GM23338 (cell line): ENCODE results near the gene ARAP1. TPM values are rescaled to one million over a fixed set of nuclear protein-coding genes. Genes with fewer than 3 reads are reported as not detected.

Source experiments
- ATAC-seq: fragments of 200-7000 bp; cut with Tn5 transposase; 3 replicates; pipeline ENCODE4 v1.9.1; 2020
- DNase-seq: peaks from one replicate; pipeline ENCODE4 v3.0.0-alpha.2; 2015; ENCODE audit warnings: low spot score
- H2AFZ ChIP-seq: fragments of 200-600 bp; sonication (generic); 2 replicates; pipeline ENCODE4 v1.8.0; 2016; ENCODE audit warnings: antibody characterized with exemption, mild to moderate bottlenecking, moderate library complexity
- H3F3A ChIP-seq: fragments of 200-600 bp; sonication (generic); replicated peaks from 2 replicates; pipeline ENCODE4 v1.8.0; 2017; ENCODE audit warnings: antibody characterized with exemption, mixed run types, low read depth
- H3K27ac ChIP-seq: fragments of 200-600 bp; sonication (generic); 2 replicates; pipeline ENCODE4 v1.6.1; 2016; ENCODE audit warnings: low read depth
- H3K27me3 ChIP-seq: fragments of 200-600 bp; sonication (generic); 2 replicates; pipeline ENCODE4 v1.8.0; 2016; ENCODE audit warnings: mild to moderate bottlenecking, mixed run types, moderate library complexity; ENCODE audit not compliant: insufficient read depth
- H3K36me3 ChIP-seq: fragments of 200-600 bp; sonication (generic); 2 replicates; pipeline ENCODE4 v1.8.0; 2016; ENCODE audit warnings: mild to moderate bottlenecking; ENCODE audit not compliant: insufficient read depth
- H3K4me1 ChIP-seq: fragments of 200-600 bp; sonication (generic); 2 replicates; pipeline ENCODE4 v1.8.0; 2016; ENCODE audit warnings: mild to moderate bottlenecking, moderate library complexity; ENCODE audit not compliant: insufficient read depth
- H3K4me2 ChIP-seq: fragments of 200-600 bp; sonication (generic); 2 replicates; pipeline ENCODE4 v1.7.1; 2017; ENCODE audit warnings: mixed run types
- H3K4me3 ChIP-seq: fragments of 200-600 bp; sonication (generic); 2 replicates; pipeline ENCODE4 v1.6.1; 2016; ENCODE audit warnings: mixed run types
- H3K79me2 ChIP-seq: fragments of 200-600 bp; sonication (generic); replicated peaks from 2 replicates; pipeline ENCODE4 v1.8.0; 2017; ENCODE audit warnings: mild to moderate bottlenecking; ENCODE audit not compliant: insufficient read depth
- H3K9me2 ChIP-seq: fragments of 200-600 bp; sonication (generic); 2 replicates; pipeline ENCODE4 v1.8.0; 2017; ENCODE audit not compliant: insufficient read depth
- H4K20me1 ChIP-seq: fragments of 200-600 bp; sonication (generic); replicated peaks from 2 replicates; pipeline ENCODE4 v1.8.0; 2017; ENCODE audit warnings: mild to moderate bottlenecking; ENCODE audit not compliant: insufficient read depth
- H3K27ac Mint-ChIP-seq: 2 replicates; pipeline ENCODE4 v1.8.0; 2020; ENCODE audit warnings: inconsistent platforms, mild to moderate bottlenecking, moderate library complexity, mixed read lengths
- H3K27me3 Mint-ChIP-seq: 3 replicates; pipeline ENCODE4 v1.8.0; 2022; ENCODE audit warnings: low read depth, mild to moderate bottlenecking, moderate library complexity, mixed read lengths, inconsistent platforms; ENCODE audit not compliant: insufficient read depth, poor library complexity
- H3K36me3 Mint-ChIP-seq: 3 replicates; pipeline ENCODE4 v1.8.0; 2021; ENCODE audit warnings: low read depth, mild to moderate bottlenecking, inconsistent platforms, moderate library complexity, mixed read lengths
- H3K4me1 Mint-ChIP-seq: 3 replicates; pipeline ENCODE4 v1.8.0; 2020; ENCODE audit warnings: mild to moderate bottlenecking, inconsistent platforms, mixed read lengths
- H3K4me3 Mint-ChIP-seq: 3 replicates; pipeline ENCODE4 v1.8.0; 2021; ENCODE audit warnings: moderate library complexity, mild to moderate bottlenecking, inconsistent platforms, mixed read lengths
- H3K9me3 Mint-ChIP-seq: 3 replicates; pipeline ENCODE4 v1.8.0; 2020; ENCODE audit warnings: moderate library complexity, mild to moderate bottlenecking, inconsistent platforms, mixed read lengths
- CREB1 ChIP-seq: fragments of 250-450 bp; sonication (Bioruptor Pico); IDR thresholded peaks from 2 replicates; pipeline ENCODE4 v1.5.0; 2020; ENCODE audit warnings: low read depth, mild to moderate bottlenecking, moderate library complexity
- CTCF ChIP-seq, 2 experiments: fragments of 200-600 bp in 1 of 2; sonication (generic) in 1 of 2; conservative IDR thresholded peaks; 2 replicates each; pipeline versions ENCODE4 v1.5.1 to v1.6.1; 2016 to 2017; ENCODE audit warnings: antibody characterized with exemption in 2 of 2, low read depth in 2 of 2, mild to moderate bottlenecking in 2 of 2, moderate library complexity in 1 of 2
- ETS1 ChIP-seq: IDR thresholded peaks from 2 replicates; pipeline ENCODE4 v1.6.1; 2016; ENCODE audit warnings: antibody characterized with exemption
- EZH2 ChIP-seq: fragments of 200-600 bp; sonication (generic); IDR thresholded peaks from one replicate; pipeline ENCODE4 v1.8.0; 2017; ENCODE audit warnings: antibody characterized with exemption, mild to moderate bottlenecking, low read depth; ENCODE audit not compliant: unreplicated experiment
- EZH2phosphoT487 ChIP-seq: fragments of 200-600 bp; sonication (generic); IDR thresholded peaks from one replicate; pipeline ENCODE4 v1.8.1; 2018; ENCODE audit warnings: antibody characterized with exemption; ENCODE audit not compliant: unreplicated experiment
- JUNB ChIP-seq: IDR thresholded peaks from one replicate; pipeline ENCODE4 v1.6.1; 2016; ENCODE audit warnings: antibody characterized with exemption; ENCODE audit not compliant: unreplicated experiment
- NANOG ChIP-seq: IDR thresholded peaks from 2 replicates; pipeline ENCODE4 v1.6.1; 2016; ENCODE audit warnings: antibody characterized with exemption, borderline replicate concordance
- POLR2AphosphoS5 ChIP-seq: IDR thresholded peaks from 2 replicates; pipeline ENCODE4 v1.6.1; 2016; ENCODE audit warnings: antibody characterized with exemption, low read depth
- REST ChIP-seq: IDR thresholded peaks from one replicate; pipeline ENCODE4 v1.6.1; 2018; ENCODE audit warnings: antibody characterized with exemption; ENCODE audit not compliant: unreplicated experiment
- STAT1 ChIP-seq: IDR thresholded peaks from one replicate; pipeline ENCODE4 v1.6.1; 2016; ENCODE audit warnings: antibody characterized with exemption; ENCODE audit not compliant: unreplicated experiment
- ZNF114 ChIP-seq: fragments of 250-450 bp; sonication (Bioruptor Pico); IDR thresholded peaks from 2 replicates; pipeline ENCODE4 v1.5.0; 2020; ENCODE audit warnings: mild to moderate bottlenecking, moderate library complexity
- ZNF331 ChIP-seq: fragments of 250-450 bp; sonication (Bioruptor Pico); IDR thresholded peaks from 2 replicates; pipeline ENCODE4 v1.5.0; 2020; ENCODE audit warnings: low read depth, mild to moderate bottlenecking, moderate library complexity
- polyA plus RNA-seq: library from polyadenylated mRNA; unstranded; fragments of >200 nt; fragmentation: Nextera tagmentation; extraction: Ambion mirVana; gene quantifications from 2 replicates; pipeline ENCODE4 v1.2.1, GENCODE V29; 2016
- total RNA-seq: library from RNA; depleted of rRNA; stranded (reverse); fragments of >200 nt; shearing (Covaris generic); gene quantifications from 2 replicates; pipeline ENCODE4 v1.2.3, GENCODE V29; 2014

Gene ARAP1
- total and polyA plus RNA-seq, 2 experiments from 2014 or later, result 24.5 to 116 TPM

GRCh38 chr11:72670041-72670440, 82.2 kb downstream of the ARAP1 start:
- H3K27ac Mint-ChIP-seq, result no peak overlapping the region
- Histone ChIP-seq H3K4me3 (no peak overlapping the region), H3F3A (no peaks in the 10 kb centered on the region), H3K27me3 (peaks cover 28% of the 10 kb centered on the region), H3K4me1 (peaks cover 29% of the 10 kb centered on the region), H4K20me1 (no peaks in the 10 kb centered on the region; the same call in 1 of the 2 replicates), H3K36me3 (no peaks in the 10 kb centered on the region), H2AFZ (peak overlapping the region; percentile 45; the same call in 1 of the 2 replicates), H3K27ac (no peak overlapping the region), H3K79me2 (no peaks in the 10 kb centered on the region), H3K9me2 (no peaks in the 10 kb centered on the region), H3K4me2 (peak overlapping the region; percentile 64)
- peaks cover 18% of the 10 kb centered on the region for H3K36me3 Mint-ChIP-seq
- H3K4me1 Mint-ChIP-seq, result peaks cover 32% of the 10 kb centered on the region
- H3K27me3 Mint-ChIP-seq, result peaks cover 27% of the 10 kb centered on the region
- peaks cover 17% of the 10 kb centered on the region for H3K9me3 Mint-ChIP-seq
- TF ChIP-seq ZNF331 (CRISPR knock-in tag) (no peak), STAT1 (no peak), ZNF114 (CRISPR knock-in tag) (no peak)
- DNase-seq, result peak; percentile 75
- peak; percentile 16 for ATAC-seq
- no peak overlapping the region for H3K4me3 Mint-ChIP-seq

GRCh38 chr11:72669527-72669926, 82.7 kb downstream of the ARAP1 start:
- peaks cover 26% of the 10 kb centered on the region for H3K27me3 Mint-ChIP-seq
- Histone ChIP-seq H3K4me1 (peaks cover 24% of the 10 kb centered on the region), H3K36me3 (no peaks in the 10 kb centered on the region), H3K4me2 (peak overlapping the region; percentile 64), H3K27ac (no peak overlapping the region), H4K20me1 (no peaks in the 10 kb centered on the region; the same call in 1 of the 2 replicates), H3K27me3 (peaks cover 23% of the 10 kb centered on the region), H3K79me2 (no peaks in the 10 kb centered on the region), H3K9me2 (no peaks in the 10 kb centered on the region), H3K4me3 (no peak overlapping the region), H3F3A (no peaks in the 10 kb centered on the region), H2AFZ (peak overlapping the region; percentile 45; the same call in 1 of the 2 replicates)
- ATAC-seq (no peak), DNase-seq (no peak)
- peaks cover 30% of the 10 kb centered on the region for H3K4me1 Mint-ChIP-seq
- H3K4me3 Mint-ChIP-seq, result no peak overlapping the region
- H3K36me3 Mint-ChIP-seq, result peaks cover 18% of the 10 kb centered on the region
- H3K9me3 Mint-ChIP-seq, result peaks cover 17% of the 10 kb centered on the region
- no peak overlapping the region for H3K27ac Mint-ChIP-seq
- TF ChIP-seq CREB1 (CRISPR knock-in tag), result no peak
- TF ChIP-seq NANOG, result no peak
- no peak for TF ChIP-seq POLR2AphosphoS5
- TF ChIP-seq CTCF (conservative IDR thresholded peaks at IDR 0.05; ENCODE audit: low read depth in 2 of 2), result no peak
- no peak for TF ChIP-seq ZNF331 (CRISPR knock-in tag)
- TF ChIP-seq EZH2, result no peak
- no peak for TF ChIP-seq JUNB
- TF ChIP-seq REST, result no peak
- TF ChIP-seq EZH2phosphoT487, result no peak
- no peak for TF ChIP-seq ZNF114 (CRISPR knock-in tag)
- TF ChIP-seq ETS1, result no peak
- no peak for TF ChIP-seq STAT1
